Stimulated activated naive CD8-positive, alpha-beta T cell treated with anti-CD3 and anti-CD28 coated beads, Interleukin-15, Interleukin-2, amounts not matched to agents 100 U/mL and 50 U/mL, for 24 hours (primary cell): Measurements from ENCODE around the gene NFKBIB.
"Not testable (repeated sequence)": the region's sequence is repeated elsewhere in the genome, so short reads cannot be mapped to it uniquely, and the experiment has no call there.

Experiments used
- ATAC-seq: fragments of 150-1000 bp; cut with Tn5 transposase; one replicate; pipeline ENCODE4 v1.10.0; 2021
- DNase-seq: peaks from one replicate; pipeline ENCODE4 v3.0.0; 2021

Gene NFKBIB

GRCh38 chr19:38875656-38876395 lies 23.9 kb upstream of the NFKBIB start:
- ATAC-seq (no peak), DNase-seq (no peak)

- DNase-seq (peak; percentile 73), ATAC-seq (peak; percentile 87)
Measured at GRCh38 chr19:38877781-38878574, 21.8 kb upstream of the NFKBIB start, which contains the start of gene RINL. Gene RINL, minus strand, starts transcription at chr19:38878275. Its CDS starts 1,533 bp downstream, at chr19:38876742.

- ATAC-seq (no peak), DNase-seq (no peak)
Measured at GRCh38 chr19:38878575-38879399, 21.0 kb upstream of the NFKBIB start.

GRCh38 chr19:38879400-38879751 lies 20.4 kb upstream of the NFKBIB start:
- DNase-seq (no peak), ATAC-seq (no peak)

- DNase-seq (no peak), ATAC-seq (no peak)
Measured at GRCh38 chr19:38880076-38880881, 19.5 kb upstream of the NFKBIB start.

GRCh38 chr19:38880882-38881609 lies 18.7 kb upstream of the NFKBIB start:
- no peak for ATAC-seq
- DNase-seq, result no peak

GRCh38 chr19:38883286-38883685 lies 16.5 kb upstream of the NFKBIB start:
- DNase-seq (no peak), ATAC-seq (no peak)

- not testable (repeated sequence) for ATAC-seq, DNase-seq
Measured at GRCh38 chr19:38884691-38885090, 15.1 kb upstream of the NFKBIB start.

GRCh38 chr19:38888876-38889275 lies 10.9 kb upstream of the NFKBIB start:
- ATAC-seq, result no peak
- no peak for DNase-seq

- DNase-seq, result no peak
- ATAC-seq, result no peak
Measured at GRCh38 chr19:38889803-38890202, 10.0 kb upstream of the NFKBIB start.

GRCh38 chr19:38890686-38891085 lies 9.1 kb upstream of the NFKBIB start:
- ATAC-seq, result no peak
- no peak for DNase-seq

- no peak for DNase-seq
- ATAC-seq, result no peak
Measured at GRCh38 chr19:38891771-38892170, 8.0 kb upstream of the NFKBIB start.

- DNase-seq (no peak), ATAC-seq (no peak)
Measured at GRCh38 chr19:38892841-38893240, 6.9 kb upstream of the NFKBIB start.

GRCh38 chr19:38893341-38893771 lies 6.4 kb upstream of the NFKBIB start:
- DNase-seq (no peak), ATAC-seq (no peak)

GRCh38 chr19:38894968-38895367 lies 4.8 kb upstream of the NFKBIB start:
- DNase-seq, result no peak
- no peak for ATAC-seq

GRCh38 chr19:38898788-38899446 lies 852 bp upstream of the NFKBIB start:
- ATAC-seq, result no peak
- no peak for DNase-seq

GRCh38 chr19:38900202-38900629 lies 447 bp downstream of the NFKBIB start:
- DNase-seq (no peak), ATAC-seq (no peak)

- ATAC-seq, result no peak
- no peak for DNase-seq
Measured at GRCh38 chr19:38900743-38901190, 998 bp downstream of the NFKBIB start.

- ATAC-seq, result no peak
- no peak for DNase-seq
Measured at GRCh38 chr19:38901683-38902082, 1.9 kb downstream of the NFKBIB start.
